GM21717 (cell line): ENCODE results near the gene CNN2.
"Not testable (repeated sequence)": the region's sequence is repeated elsewhere in the genome, so short reads cannot be mapped to it uniquely, and the experiment has no call there.

ENCODE experiments used
- ATAC-seq: cut with Tn5 transposase; IDR thresholded peaks from one replicate; pipeline ENCODE4 v1.9.1; 2021; ENCODE audit warnings: mild to moderate bottlenecking, moderate library complexity; ENCODE audit not compliant: unreplicated experiment

Gene CNN2

GRCh38 chr19:1010586-1011510, 15.6 kb upstream of the CNN2 start:
- ATAC-seq: no peak

GRCh38 chr19:1011831-1012333, 14.5 kb upstream of the CNN2 start:
- ATAC-seq: no peak

GRCh38 chr19:1012334-1012733, 14.1 kb upstream of the CNN2 start:
- ATAC-seq: no peak

DNA sequence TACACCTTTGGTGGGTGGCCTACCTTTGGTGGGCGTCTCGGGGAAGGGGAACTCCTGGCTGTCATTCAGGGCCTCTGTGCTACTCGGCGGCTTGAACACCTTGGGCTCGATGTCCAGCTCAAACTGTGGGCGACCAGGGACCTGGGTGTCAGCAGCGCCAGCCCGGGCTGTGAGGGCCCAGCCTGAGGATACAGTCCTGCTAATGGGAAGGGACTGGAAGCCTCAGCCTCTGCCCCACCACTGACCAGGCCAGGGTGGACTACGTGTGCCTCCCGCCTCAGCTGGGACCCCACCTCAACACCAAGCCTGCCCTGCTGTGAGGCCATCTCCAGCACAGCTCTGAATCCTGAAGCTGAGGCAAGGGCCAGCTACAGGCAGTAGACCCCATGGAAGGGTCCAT, 13.2 kb upstream of the CNN2 start:
- no peak for ATAC-seq

GRCh38 chr19:1014161-1015060, 12.0 kb upstream of the CNN2 start:
- ATAC-seq: no peak

DNA sequence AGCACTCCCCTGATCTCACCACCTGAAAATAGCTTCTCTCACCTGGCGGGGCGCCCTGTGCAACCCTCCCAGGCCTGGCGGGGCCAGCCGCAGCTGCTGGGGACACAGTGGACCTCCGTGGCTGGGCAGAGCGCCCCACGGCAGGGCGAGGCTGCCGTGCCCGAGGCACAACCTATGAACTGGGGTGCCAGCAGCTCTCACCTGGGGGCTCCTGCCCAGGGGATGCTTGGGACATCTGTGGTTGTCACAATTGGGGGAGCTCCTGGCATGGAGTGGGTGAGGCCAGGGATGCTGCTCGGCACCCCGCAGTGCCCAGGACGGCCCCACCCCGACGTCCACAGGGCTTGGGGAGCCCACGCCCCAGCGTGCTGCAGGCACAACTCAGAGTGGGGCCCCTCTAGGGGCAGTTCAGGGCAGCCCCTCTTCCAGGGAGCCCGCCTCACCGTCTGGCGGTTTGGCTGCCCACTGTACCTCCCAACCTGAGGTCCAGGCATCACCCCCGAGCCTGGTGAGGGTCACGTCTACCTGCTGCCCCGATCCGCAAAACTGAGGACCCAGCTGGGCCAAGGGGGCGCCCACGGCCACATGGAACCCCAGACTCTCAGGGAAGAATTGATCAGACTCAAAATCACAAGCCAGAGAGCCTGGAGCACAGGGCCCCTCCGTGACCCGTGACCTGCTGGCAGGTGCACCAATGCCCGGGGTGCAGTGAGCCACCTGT, 11.2 kb upstream of the CNN2 start:
- no peak for ATAC-seq

- ATAC-seq: no peak
Observed at GRCh38 chr19:1015782-1016646, 10.4 kb upstream of the CNN2 start.

GRCh38 chr19:1016647-1017114, 9.7 kb upstream of the CNN2 start:
- no peak for ATAC-seq

DNA sequence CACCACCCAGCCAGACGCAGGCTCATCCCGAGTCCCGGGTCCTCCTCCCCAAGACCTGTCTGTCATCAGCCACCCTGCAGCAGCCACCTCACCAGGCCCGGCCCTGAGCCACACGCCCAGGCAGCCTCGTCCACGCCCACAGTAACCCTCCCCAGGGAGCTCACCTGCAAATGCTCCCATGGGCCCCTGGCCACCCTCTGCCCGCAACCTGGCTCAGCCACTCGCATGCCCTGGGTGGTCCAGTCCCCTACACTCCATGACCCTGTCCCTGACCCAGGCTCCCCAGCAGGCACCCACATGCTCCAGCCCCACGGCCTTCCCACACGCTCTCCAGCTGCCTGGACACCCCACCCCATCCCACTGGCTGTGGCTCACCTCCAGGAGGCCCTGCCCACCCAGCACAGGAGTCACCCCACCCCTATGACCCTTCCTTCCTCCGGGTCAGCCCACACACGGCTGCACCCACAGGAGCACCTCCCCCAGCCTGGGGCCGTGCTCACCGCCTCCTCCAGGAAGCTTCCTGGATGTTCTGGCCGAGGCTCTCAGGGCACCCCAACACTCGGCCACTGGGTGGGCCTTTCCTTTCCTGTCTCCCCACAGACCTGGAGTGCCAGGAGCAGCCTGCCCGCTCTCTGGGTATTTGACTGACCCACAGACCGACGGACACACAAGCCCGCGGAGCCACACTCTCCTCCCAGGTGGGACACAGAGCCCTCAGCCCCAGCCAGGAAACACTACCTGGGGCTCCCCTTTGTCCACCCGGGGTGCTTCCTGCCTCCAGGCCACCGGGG, 9.1 kb upstream of the CNN2 start:
- no peak for ATAC-seq

DNA sequence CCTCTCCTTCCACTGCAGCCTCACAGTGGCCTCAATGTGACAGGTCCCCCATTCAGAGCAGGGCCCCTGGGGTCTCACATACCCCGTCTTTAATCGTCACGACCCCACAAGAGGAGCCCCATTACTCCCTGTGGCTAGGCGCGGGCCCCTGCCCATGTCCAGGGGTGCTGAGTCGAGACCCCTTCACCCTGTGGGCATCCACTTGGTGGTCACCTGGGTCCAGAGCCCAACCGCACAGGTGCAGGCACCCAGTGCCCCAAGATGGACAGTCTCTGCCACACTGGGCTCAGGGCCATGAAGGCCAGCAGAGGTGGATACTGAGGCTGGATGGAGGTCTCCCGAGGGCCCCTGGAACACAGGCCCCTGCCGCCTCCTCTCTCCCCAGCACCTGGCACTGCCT, 8.5 kb upstream of the CNN2 start:
- ATAC-seq: no peak

DNA sequence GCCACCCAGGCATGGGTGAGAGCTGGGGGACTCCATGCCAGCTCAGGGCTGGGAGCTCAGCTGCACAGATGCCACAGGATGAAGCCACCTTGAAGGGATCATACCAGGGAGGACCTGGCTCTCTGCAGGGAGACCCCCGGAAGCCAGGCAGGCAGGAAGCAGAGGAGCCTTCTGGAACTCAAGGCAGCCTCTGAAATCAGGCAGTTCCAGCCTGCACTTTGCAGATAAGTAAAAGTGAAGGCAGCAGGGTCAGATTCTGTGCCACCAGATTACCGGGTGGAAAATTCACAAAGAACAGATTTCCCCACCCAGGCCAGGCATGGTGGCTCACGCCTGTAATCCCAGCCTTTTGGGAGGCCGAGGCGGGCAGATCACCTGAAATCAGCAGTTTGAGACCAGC, 8.0 kb upstream of the CNN2 start:
- ATAC-seq: no peak

- no peak for ATAC-seq
Observed at GRCh38 chr19:1018932-1019615, 7.3 kb upstream of the CNN2 start.

GRCh38 chr19:1019616-1019961, 6.8 kb upstream of the CNN2 start:
- no peak for ATAC-seq

GRCh38 chr19:1019980-1020867, 6.2 kb upstream of the CNN2 start:
- ATAC-seq: peak; percentile 2

DNA sequence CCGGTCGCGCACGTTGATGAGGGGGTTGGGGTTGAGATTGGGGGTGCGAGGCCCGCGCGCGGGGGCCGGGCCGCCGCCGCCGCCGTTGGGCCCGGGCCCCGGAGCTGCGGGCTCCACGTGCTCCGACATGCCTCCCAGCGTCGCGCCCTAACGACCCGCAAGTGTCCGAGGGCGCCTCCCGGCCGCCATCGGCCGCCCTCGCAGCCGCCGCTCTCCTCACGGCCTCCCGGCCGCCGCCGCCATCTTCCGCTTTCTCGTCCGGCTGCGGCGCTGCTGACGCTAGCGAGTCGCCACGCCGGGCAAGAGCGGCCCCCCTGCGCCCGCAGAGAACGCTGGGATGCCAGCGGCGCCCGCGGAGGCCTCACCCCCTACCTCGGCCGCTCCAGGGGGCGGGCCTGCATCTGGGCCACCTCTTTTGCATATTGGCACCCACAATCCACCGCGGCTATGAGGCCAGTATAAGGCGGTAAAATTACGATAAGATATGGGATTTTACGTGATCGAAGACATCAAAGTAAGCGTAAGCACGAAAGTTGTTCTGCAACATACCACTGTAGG, 5.5 kb upstream of the CNN2 start, which contains the start of gene TMEM259:
Gene TMEM259 (minus strand): TSS at position 256 of the 558 bp plus-strand sequence. CDS start 127 bp downstream, at position 129.
- ATAC-seq: peak; percentile 65

DNA sequence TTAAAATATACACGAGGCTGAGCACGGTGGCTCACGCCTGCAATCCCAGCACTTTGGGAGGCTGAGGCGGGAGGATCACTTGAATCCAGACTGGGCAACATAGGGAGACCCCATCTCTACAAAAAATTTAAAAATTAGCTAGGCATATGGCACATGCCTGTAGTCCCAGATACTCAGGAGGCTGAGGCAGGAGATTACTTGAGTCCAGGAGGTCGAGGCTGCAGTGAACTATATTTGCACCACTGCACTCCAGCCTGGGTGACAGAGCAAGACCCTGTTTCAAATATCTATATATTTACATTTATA, 2.6 kb upstream of the CNN2 start:
- ATAC-seq: not testable (repeated sequence)

DNA sequence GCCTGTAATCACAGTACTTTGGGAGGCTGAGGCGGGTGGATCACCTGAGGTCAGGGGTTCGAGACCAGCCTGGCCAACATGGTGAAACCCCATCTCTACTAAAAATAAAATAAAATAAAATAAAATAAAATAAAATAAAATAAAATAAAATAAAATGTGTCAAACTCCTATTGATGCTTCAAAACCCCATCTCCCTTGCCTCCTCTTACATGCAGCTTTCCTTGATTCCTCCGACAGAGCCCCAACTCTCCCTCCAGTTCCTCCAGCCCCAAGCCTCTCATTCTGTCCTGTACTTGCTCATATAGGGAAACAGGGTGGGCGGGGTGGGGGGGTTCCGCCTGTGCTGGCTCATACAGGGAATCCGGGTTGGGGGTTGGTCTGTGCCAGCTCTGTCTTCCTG, 1.3 kb upstream of the CNN2 start:
- not testable (repeated sequence) for ATAC-seq
